ENCODE results near the gene AGPAT4.

GRCh38 chr6:161161121-161161520 lies 112.7 kb downstream of the AGPAT4 start:
- no peak for TF ChIP-seq MAX (IDR thresholded peaks at IDR 0.05; ENCODE audit: low read depth, low read length)
- no peak for TF ChIP-seq CTCF (IDR thresholded peaks at IDR 0.05; ENCODE audit: low read depth, low read length)
- no peak for TF ChIP-seq POLR2A (IDR thresholded peaks at IDR 0.05; ENCODE audit: extremely low read depth, insufficient read length)
- no peak for TF ChIP-seq MYC (IDR thresholded peaks at IDR 0.05; ENCODE audit: low read depth, low read length)

Measured in NB4 (cell line).